ENCODE results near the gene ILRUN.
A peak's percentile ranks its signal among the peaks of the same experiment; 100 is the strongest.
"Not testable (repeated sequence)": the region's sequence is repeated elsewhere in the genome, so short reads cannot be mapped to it uniquely, and the experiment has no call there.

Gene ILRUN

DNA sequence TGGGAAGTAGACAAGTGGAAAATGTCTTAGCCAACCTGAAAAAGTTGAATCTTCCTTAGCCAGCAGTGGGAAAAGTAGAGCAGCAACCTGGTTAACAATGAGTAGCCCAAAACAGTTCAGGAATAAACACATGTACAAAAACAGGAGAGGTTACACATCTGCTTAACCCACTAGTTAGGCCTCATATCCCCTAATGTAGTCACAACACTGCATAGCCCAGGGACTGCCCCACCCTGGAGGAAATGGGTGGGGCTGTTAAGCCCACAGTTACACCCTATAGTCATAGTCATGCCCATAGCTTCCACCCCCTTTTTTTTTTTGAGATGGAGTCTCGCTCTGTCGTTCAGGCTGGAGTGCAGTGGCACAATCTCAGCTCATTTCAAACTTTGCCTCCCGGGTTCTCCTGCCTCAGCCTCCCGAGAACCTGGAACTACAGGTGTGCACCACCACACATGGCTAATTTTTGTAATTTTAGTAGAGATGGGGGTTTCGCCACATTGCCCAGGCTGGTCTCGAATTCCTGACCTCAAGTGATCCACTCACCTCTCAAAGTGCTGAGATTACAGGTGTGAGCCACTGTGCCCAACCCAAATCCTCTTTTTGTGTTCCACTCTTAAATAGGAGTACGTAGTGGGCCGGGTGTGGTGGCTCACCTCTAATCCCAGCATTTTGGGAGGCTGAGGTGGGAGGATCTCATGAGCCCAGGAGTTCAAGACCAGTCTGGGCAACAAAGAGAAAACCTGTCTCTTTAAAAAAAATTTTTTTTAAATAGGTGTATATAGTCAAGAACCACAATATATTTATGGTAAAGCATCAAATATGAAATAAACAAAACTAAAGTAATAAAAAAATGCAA, 24.5 kb downstream of the ILRUN start:
- in situ Hi-C loops (cut with HindIII; ENCODE audit: low pct_ligation_motif_present, low pct_unique_long_range_greater_than_20kb, low sequenced_read_pairs): no loop called here
- DNase-seq: no peak

DNA sequence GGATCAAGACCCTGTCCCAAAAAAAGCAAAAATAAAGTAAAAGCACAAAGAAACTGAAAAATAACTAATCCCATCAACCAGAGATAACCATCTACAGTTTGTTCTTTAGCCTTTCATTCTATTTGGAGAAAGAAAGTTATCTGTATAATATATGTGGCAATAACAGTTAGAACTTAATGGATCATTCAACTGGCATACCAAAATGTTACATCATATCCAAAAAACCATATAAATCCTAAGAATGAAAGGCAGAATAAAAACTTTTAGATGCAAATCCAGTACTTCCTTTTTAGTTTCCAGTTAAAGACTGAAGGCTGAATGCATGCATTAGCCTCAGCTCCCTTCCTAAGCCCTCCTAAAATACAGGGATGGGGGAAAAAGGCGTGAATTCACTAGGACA, 25.2 kb downstream of the ILRUN start:
- no peak for DNase-seq
- in situ Hi-C loops (cut with HindIII; ENCODE audit: low pct_ligation_motif_present, low pct_unique_long_range_greater_than_20kb, low sequenced_read_pairs): no loop called here

DNA sequence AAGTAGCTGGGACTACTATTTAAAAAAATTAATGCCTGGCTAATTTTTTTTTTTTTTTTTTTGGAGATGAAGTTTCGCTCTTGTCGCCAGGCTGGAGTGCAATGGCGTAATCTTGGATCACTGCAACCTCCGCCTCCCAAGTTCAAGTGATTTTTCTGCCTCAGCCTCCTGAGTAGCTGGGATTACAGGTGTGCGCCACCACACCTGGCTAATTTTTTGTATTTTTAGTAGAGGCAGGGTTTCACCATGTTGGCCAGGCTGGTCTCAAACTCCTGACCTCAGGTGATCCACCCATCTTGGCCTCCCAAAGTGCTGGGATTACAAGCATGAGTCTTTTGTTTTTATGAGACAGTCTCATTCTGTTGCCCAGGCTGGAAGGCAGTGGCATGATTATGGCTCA, 27.8 kb downstream of the ILRUN start:
- DNase-seq; in situ Hi-C loops (cut with HindIII; ENCODE audit: low pct_ligation_motif_present, low pct_unique_long_range_greater_than_20kb, low sequenced_read_pairs): not testable (repeated sequence)

DNA sequence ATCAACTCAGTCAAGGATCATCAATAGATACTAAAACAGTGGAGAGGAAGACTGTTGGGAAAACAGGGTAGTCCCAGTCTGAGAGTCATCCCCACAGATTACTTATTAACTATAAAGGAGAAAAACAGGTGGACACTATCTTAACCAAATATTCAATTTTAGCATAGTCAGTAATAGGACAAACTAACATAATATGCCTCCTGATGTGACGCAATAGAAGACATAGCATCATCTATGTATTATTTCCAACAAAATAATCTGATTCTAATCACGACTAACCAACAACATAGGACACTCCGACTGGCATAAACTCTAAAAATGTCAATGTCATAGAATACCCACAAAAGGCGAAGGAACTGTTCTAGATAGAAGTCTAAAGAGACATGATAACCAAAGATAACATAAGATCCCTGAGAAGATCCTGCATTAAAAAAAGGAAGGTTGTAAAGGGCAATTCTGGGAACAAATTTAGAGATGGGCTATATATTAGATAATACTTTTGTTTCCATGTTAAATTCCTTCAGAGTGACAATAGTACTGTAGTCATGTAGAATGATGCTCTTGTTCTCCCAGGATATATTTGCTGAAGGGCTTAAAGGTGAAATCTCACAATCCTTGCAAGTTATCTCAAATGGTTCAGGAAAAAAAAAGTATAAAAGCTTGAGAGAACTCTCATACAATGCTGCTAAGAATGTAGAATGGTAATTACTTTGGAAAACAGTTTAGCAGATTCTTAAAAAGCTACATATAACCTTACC, 28.9 kb downstream of the ILRUN start:
- in situ Hi-C loops (cut with HindIII; ENCODE audit: low pct_ligation_motif_present, low pct_unique_long_range_greater_than_20kb, low sequenced_read_pairs): no loop called here

DNA sequence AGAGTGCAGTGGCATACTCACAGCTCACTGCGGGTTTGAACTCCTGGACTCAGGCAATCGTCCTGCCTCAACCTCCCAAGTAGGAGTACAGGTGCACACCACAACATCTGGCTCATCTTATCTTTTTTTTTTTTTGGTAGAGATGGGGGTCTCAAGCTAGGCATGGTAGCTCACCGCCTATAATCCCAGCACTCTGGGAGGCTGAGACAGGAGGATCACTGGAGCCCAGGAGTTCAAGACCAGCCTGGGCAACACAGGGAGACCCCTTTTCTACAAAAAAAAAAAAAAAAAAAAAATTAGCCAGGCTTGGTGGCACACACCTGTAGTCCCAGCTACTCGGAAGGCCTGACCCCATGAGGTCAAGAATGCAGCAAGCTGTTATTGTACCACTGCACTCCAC, 31.5 kb downstream of the ILRUN start:
- in situ Hi-C loops (cut with HindIII; ENCODE audit: low pct_ligation_motif_present, low pct_unique_long_range_greater_than_20kb, low sequenced_read_pairs): no loop called here
- no peak for DNase-seq

More for the DNA sequence above, 28.9 kb downstream of the ILRUN start:
- no peak for DNase-seq

DNA sequence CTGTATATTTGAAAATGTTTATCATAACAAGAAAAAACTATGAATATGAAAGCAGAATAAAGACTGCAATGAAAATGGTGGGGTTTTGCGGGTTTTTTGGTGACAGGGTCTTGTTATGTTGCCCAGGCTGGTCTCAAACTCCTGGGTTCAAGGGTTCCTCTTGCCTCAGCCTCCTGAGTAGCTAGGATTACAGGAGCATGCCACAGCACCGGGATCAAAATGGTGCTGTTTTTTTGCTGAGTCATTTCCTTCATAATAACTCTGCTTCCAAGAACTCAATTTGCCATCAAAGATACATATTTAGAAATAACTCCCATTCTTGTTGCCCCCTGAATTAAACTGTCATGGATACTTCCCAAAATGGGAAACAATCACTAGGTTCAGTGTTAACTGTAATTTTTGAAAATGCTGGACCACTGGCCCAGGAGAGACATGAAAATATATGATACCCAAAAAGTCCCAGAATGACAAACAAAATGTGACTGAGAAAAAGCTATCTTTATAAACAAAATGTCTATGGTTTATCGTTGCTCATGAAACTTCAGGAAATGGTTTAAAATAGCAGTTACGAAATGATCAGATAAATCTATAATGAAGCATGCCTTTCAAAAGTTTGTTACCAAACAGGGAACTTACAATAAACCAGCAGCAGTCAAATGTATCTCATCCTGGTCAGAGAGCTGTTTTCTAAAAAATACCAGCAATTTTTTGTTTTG, 32.2 kb downstream of the ILRUN start:
- in situ Hi-C loops (cut with HindIII; ENCODE audit: low pct_ligation_motif_present, low pct_unique_long_range_greater_than_20kb, low sequenced_read_pairs): no loop called here
- no peak for DNase-seq

DNA sequence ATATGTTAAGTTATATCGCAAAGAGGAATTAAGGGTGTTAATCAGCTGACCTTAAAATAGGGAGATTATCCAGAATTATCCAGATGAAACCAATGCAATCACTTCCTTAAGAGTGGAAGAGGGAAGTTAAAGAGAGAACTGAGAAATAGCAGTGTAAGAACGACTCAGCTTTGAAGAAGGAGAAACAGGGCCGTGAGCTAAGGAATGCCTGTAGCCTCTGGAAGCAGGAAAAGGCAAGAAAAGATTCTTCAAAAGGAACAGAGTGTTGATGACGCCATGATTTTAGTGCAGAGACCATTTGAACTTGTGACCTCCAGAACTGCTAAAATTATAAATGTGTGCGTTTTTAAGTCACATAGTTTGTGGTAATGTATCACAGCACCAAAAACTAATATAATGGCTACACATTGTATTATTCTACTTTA, 32.7 kb downstream of the ILRUN start:
- in situ Hi-C loops (cut with HindIII; ENCODE audit: low pct_ligation_motif_present, low pct_unique_long_range_greater_than_20kb, low sequenced_read_pairs): no loop called here
- no peak for DNase-seq

DNA sequence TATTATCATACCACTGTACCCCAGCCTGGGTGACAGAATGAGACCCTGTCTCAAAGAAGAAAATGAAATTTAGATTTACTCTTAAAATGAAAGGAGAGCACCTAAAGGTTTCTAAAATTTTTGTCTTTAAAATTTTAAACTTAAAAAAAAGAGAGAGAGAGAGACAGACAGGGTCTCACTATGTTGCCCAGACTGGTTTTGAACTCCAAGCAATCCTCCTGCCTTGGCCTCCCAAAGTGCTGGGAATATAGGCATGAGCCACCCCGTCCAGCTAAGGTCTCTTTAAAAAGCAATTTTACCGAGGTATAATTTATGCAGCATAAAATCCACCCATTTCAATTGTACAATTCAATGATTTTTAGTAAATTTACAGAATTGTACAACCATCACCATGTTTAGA, 33.2 kb downstream of the ILRUN start:
- in situ Hi-C loops (cut with HindIII; ENCODE audit: low pct_ligation_motif_present, low pct_unique_long_range_greater_than_20kb, low sequenced_read_pairs): no loop called here
- DNase-seq: no peak

DNA sequence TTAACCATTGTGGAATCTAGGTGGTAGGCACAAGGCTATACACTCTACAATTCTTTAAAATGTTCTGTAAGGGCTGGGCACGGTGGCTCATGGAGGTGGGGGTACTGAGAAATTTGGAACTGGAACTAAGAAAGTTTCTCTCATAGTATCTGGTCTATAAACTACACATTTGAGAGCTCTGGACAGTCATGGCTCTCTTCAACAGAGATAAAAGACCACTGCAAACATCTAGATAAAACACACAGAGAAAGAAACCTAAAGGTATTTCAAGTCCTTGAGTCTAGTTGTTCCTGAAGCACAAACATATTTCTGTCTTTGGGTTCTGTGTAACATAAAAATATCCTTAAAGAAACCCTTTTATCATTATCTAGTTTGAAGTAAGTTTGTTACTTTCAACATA, 35.2 kb downstream of the ILRUN start:
- no peak for DNase-seq
- in situ Hi-C loops (cut with HindIII; ENCODE audit: low pct_ligation_motif_present, low pct_unique_long_range_greater_than_20kb, low sequenced_read_pairs): no loop called here

DNA sequence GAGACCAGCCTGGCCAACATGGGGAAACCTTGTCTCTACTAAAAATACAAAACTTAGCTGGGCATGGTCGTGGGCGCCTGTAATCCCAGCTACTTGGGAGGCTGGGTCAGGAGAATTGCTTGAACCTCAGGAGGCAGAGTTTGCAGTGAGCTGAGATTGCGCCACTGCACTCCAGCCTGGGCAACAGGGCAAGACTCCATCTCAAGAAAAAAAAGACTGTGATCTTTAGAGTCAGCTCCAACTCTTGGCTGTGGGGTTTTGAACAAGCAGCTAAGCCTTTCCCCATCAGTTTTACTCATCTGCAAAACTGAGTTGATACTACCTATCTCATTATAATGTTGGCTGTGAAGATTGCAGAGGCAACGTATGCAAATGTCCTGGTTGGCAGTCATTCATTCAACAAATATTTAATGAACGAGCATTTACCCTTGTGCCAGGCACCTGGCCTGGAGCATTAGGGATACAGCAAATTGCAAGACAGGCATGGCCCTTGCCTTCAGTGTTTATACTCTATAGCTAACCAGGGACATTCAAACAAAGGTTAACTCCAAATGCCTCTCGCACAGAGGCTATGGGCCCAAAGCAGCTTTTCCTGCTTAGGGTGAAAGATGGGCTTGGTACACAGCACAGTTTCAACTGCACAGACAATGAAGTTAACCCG, 37.8 kb downstream of the ILRUN start:
- in situ Hi-C loops (cut with HindIII; ENCODE audit: low pct_ligation_motif_present, low pct_unique_long_range_greater_than_20kb, low sequenced_read_pairs): no loop called here
- DNase-seq: no peak

DNA sequence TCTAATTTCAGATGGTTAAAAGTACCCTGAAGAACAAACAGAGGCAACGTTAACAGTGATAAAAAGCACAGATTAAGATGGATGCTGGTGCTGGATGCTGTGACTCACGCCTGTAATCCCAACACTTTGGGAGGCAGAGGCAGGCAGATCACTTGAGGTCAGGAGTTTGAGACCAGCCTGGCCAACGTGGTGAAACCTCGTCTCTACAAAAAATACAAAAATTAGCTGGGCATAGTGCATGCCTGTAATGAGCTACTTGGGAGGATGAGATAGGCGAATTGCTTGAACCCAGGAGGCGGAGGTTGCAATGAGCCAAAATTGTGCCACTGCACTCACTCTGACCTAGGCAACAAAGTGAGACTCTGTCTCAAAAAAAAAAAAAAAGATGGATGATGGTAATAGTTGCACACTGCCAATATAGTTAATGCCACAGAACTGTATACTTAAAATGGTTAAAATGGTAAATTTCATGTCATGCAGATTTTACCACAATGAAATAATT, 38.5 kb downstream of the ILRUN start:
- in situ Hi-C loops (cut with HindIII; ENCODE audit: low pct_ligation_motif_present, low pct_unique_long_range_greater_than_20kb, low sequenced_read_pairs): not testable (repeated sequence)
- peak; percentile 30 for DNase-seq

DNA sequence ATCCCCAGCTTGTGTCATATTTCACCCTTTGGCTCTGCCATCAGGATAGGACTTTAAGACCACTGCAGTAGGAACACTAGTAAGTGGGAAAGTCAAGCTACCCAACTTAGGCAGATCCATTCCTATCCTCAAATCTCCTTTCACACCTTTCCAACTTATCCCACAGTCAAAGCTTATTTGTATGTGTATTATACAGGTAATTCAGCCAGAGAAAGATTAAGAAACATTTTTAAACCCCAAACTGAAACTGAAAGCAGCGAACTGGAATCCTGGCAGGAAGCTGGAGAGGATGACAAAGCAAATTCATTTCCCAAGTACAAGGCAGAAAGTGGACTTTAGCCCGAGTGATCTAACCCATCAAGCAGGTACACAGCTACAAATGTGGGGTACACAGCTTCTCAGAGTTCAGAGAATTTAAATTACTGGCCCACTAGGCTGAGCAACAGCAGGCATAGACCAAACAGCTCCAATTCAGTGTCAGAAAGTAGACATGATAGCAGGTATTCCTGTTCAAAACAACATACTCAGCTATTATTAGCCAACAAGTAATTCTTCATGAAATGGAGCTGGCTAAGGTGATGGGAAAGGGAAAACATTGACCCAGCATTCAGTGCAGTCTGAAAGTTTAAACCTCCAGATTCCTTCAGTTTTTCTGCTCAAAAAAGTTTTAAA, 39.1 kb downstream of the ILRUN start:
- in situ Hi-C loops (cut with HindIII; ENCODE audit: low pct_ligation_motif_present, low pct_unique_long_range_greater_than_20kb, low sequenced_read_pairs): no loop called here
- peak; percentile 88 for DNase-seq

DNA sequence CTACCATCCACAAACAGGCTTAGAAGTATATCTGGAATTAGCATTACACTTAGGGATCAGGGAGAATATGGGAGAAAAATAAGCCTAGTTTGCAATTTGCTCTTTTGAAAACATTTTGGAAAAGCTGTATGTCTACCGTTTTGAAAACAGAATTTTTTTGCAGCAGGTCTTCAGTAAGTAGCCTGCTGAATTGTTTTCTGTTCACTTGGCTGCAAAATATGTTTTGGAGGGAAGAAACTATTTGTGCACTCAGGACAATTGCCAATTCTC, 39.6 kb downstream of the ILRUN start:
- in situ Hi-C loops (cut with HindIII; ENCODE audit: low pct_ligation_motif_present, low pct_unique_long_range_greater_than_20kb, low sequenced_read_pairs): no loop called here
- peak; percentile 12 for DNase-seq

DNA sequence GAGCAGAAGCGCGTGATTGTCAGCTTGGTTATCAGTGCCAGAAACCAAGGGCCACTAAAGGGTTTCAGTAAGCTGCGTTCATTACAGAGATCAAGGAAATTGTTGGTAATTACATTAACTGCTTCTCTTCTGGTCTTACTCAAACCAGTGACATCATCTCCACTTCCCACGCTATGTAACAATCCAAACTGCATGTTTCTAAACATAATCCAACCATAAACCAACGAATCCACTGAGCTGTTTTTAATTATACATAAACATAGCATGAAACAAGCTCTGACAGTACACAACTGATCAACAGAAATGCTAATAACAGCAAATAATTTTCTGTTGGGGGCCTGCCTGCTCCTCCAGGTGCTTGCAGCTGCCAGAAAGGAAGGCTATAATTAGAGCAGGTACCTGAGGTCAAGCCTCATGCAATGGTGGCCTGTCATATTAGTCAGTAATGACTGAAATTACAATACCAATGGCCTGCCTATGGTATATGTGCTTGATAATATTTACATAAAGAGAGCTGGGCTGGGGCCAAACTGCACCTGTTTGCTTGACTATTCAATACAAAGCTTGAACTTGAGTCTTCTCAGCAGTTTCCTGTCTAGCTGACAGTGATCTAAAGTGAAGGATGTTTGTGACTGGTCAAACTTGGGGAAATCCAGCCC, 40.1 kb downstream of the ILRUN start:
- DNase-seq: no peak
- in situ Hi-C loops (cut with HindIII; ENCODE audit: low pct_ligation_motif_present, low pct_unique_long_range_greater_than_20kb, low sequenced_read_pairs): no loop called here

DNA sequence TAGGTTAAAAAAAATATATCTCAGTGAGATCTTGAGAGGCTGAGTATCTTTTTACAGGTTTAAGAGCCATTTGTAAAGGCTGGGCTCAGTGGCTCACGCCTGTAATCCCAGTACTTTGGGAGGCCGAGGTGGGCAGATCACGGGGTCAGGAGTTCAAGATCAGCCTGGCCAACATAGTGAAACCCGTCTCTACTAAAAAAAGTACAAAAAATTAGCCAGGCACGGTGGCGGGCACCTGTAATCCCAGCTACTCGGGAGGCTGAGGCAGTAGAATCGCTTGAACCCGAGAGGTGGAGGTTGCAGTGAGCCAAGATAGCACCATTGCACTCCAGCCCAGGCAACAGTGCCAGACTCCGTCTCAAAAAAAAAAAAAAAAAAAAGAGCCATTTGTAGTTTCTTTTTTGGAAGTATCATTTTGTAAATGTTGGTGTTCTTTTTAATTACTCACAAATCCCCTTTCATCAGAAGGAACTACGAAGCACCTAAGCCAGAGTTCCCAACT, 40.6 kb downstream of the ILRUN start:
- in situ Hi-C loops (cut with HindIII; ENCODE audit: low pct_ligation_motif_present, low pct_unique_long_range_greater_than_20kb, low sequenced_read_pairs); DNase-seq: not testable (repeated sequence)

DNA sequence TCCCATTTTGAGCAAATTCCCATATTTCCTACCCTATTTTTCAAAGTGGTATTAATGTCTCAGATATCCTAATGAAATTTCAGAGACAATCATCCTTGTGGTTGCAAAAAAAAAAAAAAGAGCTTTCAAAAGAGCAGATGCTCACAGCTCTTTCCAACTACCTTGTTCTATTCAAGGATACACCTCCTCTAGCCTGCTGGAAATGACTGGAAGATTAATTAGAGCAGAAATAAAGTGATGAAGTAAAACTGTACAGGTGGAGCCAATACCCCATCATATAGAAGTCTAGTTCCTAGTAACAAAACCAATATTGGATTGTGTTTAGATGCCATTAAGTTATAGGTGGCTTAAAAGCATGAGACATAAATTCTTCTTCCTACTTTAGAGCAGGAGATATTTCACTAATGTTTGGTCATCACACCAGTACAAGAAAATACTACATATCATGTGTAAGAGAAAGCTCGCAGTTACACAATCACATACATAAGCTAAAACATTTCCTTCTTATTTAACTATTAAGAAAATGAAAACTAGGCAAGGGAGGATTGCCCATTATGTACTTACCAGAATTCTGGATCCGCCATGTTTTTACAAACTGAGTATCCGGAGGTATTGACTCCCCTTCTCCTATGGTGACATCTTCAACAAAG, 42.4 kb downstream of the ILRUN start:
- DNase-seq: no peak
- in situ Hi-C loops (cut with HindIII; ENCODE audit: low pct_ligation_motif_present, low pct_unique_long_range_greater_than_20kb, low sequenced_read_pairs): no loop called here

DNA sequence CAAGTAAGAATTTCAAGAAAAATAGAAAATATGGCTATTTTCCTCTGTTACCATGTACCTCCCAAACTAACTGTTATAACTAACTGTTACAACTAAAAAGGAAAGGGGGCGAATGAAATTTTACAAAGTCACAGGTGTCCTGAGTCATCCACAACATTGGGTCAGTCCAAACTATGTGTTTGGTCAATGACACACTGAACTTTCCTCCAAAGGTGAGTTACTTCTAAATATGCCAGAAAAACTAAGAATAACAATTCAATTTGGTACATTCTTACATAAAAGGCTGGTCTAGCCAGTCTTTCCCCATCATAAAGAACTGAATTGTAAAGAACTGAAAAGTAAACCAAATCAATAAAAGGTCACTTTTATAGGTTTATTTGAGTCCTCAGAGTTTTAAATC, 44.3 kb downstream of the ILRUN start:
- in situ Hi-C loops (cut with HindIII; ENCODE audit: low pct_ligation_motif_present, low pct_unique_long_range_greater_than_20kb, low sequenced_read_pairs): no loop called here
- DNase-seq: no peak
